HepG2 (cell line): ENCODE measurements around the gene RHOXF1.

Source experiments
- FOSL2 ChIP-seq: sonication (generic); formaldehyde crosslinking; IDR thresholded peaks from 2 replicates; pipeline ENCODE4 v1.4.0; 2020; ENCODE audit warnings: missing genetic modification reagents
- FOXK1 ChIP-seq: sonication (generic); formaldehyde crosslinking; IDR thresholded peaks from 2 replicates; pipeline ENCODE4 v1.4.0; 2020; ENCODE audit warnings: low read depth, missing genetic modification reagents, borderline replicate concordance
- KDM5A ChIP-seq: fragments of 200-600 bp; sonication (generic); IDR thresholded peaks from 2 replicates; pipeline ENCODE4 v1.7.0; 2018; ENCODE audit warnings: antibody characterized with exemption, mild to moderate bottlenecking, low read length, borderline replicate concordance
- NRL ChIP-seq: sonication (generic); formaldehyde crosslinking; IDR thresholded peaks from 2 replicates; pipeline ENCODE4 v1.5.0; 2020; ENCODE audit warnings: missing genetic modification reagents, mild to moderate bottlenecking, moderate library complexity, borderline replicate concordance
- POLR2A ChIP-seq, 2 experiments: IDR thresholded peaks; 2 replicates each; pipeline ENCODE4 v1.6.1; 2011; ENCODE audit warnings: low read depth in 2 of 2, low read length in 2 of 2, mild to moderate bottlenecking in 1 of 2, moderate library complexity in 1 of 2; ENCODE audit not compliant: insufficient read depth in 1 of 2
- TAF15 ChIP-seq: fragments of 200-400 bp; formaldehyde crosslinking; IDR thresholded peaks from one replicate; pipeline ENCODE4 v1.6.1; 2018; ENCODE audit warnings: mild to moderate bottlenecking, low read depth, low read length; ENCODE audit not compliant: poor library complexity, severe bottlenecking
- TRIM24 ChIP-seq: sonication (generic); formaldehyde crosslinking; IDR thresholded peaks from 2 replicates; pipeline ENCODE4 v1.8.0; 2022; ENCODE audit warnings: mild to moderate bottlenecking, missing genetic modification reagents
- ZBTB42 ChIP-seq: sonication (generic); formaldehyde crosslinking; IDR thresholded peaks from 2 replicates; pipeline ENCODE4 v1.5.0; 2020; ENCODE audit warnings: mild to moderate bottlenecking, missing genetic modification reagents
- ZNF569 ChIP-seq: sonication (generic); formaldehyde crosslinking; IDR thresholded peaks from 2 replicates; pipeline ENCODE4 v1.5.0; 2020; ENCODE audit warnings: mild to moderate bottlenecking, missing genetic modification reagents, moderate library complexity, borderline replicate concordance
- ZSCAN29 ChIP-seq: sonication (generic); formaldehyde crosslinking; conservative IDR thresholded peaks from 2 replicates; pipeline ENCODE4 v1.4.0; 2020; ENCODE audit warnings: mild to moderate bottlenecking, missing genetic modification reagents
- TF ChIP-seq, protein P1 (sequence below): sonication (generic); formaldehyde crosslinking; IDR thresholded peaks from 2 replicates; pipeline ENCODE4 v1.5.0; 2020; ENCODE audit warnings: mild to moderate bottlenecking, missing genetic modification reagents, moderate library complexity

DNA sequence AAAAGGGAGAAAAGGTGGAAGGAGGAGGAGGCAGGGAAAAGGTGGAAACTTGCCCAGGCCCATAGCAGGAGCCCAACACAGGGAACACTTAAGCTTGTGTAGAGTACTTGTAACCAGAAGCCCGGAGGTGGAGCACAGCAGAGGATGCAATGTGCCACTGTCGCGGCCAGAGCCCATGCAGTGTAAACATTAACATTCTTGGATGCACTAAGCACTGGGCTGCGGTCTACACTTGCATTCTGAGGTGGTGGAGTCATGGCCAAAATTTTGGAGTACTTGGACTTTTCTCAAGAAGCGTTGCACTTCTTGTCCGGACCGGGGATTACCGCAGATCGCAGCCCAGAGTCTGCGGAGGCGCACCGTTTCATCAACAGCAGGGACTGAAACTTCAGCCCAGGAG, 4.5 kb upstream of the RHOXF1 start:
- TF ChIP-seq ZSCAN29 (CRISPR knock-in tag) (no peak), ZBTB42 (no peak), TAF15 (no peak), KDM5A (no peak), ZNF569 (no peak), NRL (CRISPR knock-in tag) (no peak), POLR2A (IDR thresholded peaks at IDR 0.05; ENCODE audit: insufficient read depth in 1 of 2, low read depth in 2 of 2, low read length in 2 of 2) (no peak), FOSL2 (CRISPR knock-in tag) (no peak), TRIM24 (no peak), FOXK1 (CRISPR knock-in tag) (no peak)
- TF ChIP-seq, protein P1, sequence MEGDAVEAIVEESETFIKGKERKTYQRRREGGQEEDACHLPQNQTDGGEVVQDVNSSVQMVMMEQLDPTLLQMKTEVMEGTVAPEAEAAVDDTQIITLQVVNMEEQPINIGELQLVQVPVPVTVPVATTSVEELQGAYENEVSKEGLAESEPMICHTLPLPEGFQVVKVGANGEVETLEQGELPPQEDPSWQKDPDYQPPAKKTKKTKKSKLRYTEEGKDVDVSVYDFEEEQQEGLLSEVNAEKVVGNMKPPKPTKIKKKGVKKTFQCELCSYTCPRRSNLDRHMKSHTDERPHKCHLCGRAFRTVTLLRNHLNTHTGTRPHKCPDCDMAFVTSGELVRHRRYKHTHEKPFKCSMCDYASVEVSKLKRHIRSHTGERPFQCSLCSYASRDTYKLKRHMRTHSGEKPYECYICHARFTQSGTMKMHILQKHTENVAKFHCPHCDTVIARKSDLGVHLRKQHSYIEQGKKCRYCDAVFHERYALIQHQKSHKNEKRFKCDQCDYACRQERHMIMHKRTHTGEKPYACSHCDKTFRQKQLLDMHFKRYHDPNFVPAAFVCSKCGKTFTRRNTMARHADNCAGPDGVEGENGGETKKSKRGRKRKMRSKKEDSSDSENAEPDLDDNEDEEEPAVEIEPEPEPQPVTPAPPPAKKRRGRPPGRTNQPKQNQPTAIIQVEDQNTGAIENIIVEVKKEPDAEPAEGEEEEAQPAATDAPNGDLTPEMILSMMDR (CRISPR knock-in tag): no peak
